Stimulated activated CD8-positive, alpha-beta memory T cell treated with anti-CD3 and anti-CD28 coated beads, Interleukin-7, amount 100 ng/mL, for 1 hour (primary cell): ENCODE data around the gene HMGXB3.

Experiments
- DNase-seq, 2 donors: peaks; one replicate each; pipeline ENCODE4 v3.0.0-alpha.2; 2020; ENCODE audit warnings: low read depth in 2 of 2

The HMGXB3 gene

GRCh38 chr5:150085191-150085912 lies 84.8 kb downstream of the HMGXB3 start:
- no peak for DNase-seq

GRCh38 chr5:150085950-150086715 lies 85.6 kb downstream of the HMGXB3 start, which contains the start of gene CSF1R:
Gene CSF1R, minus strand, starts transcription at chr5:150086554. Its CDS starts 127 bp downstream, at chr5:150086427.
- DNase-seq: no peak

GRCh38 chr5:150092159-150092787 lies 91.7 kb downstream of the HMGXB3 start:
- DNase-seq: no peak

- no peak for DNase-seq
Observed at GRCh38 chr5:150097152-150097551, 96.6 kb downstream of the HMGXB3 start.

- DNase-seq: no peak
Observed at GRCh38 chr5:150101023-150101422, 100.5 kb downstream of the HMGXB3 start.
